ENCODE data around the gene HDGFL1. TPM values are rescaled to one million over a fixed set of nuclear protein-coding genes. Genes with fewer than 3 reads are reported as not detected.

HDGFL1 gene
- total and polyA plus RNA-seq, 12 donors = not detected

DNA sequence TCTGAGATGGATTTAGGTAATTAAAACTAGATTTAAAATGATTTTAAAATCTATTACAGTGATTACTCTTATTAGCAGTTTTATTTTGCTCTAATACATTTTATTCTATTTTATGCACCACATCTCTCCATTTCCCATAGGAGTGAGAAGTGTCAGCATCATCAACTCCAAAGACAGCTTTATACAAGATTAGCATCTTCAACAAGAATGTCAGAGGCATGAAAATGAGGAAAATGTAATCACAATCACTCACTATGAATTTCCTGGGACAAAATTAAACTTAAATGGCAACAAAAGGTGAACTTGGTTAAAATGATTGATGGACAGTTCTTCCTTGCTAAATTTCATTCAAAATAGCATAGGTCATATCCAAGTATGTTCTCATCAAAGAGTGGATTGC is 19.8 kb downstream of the HDGFL1 start:
- H3K27me3 ChIP-seq = no peaks in the 10 kb centered on the region
- no peak for DNase-seq
- no peaks in the 10 kb centered on the region for H3K36me3 ChIP-seq (replicated peaks in 1 of 2)
- no peak overlapping the region for H3K27ac ChIP-seq
- intact Hi-C loops (cut with DNase I) = no loop called here
- H3K4me1 ChIP-seq (replicated peaks in 1 of 2) = no peaks in the 10 kb centered on the region
- no peak for TF ChIP-seq POLR2A (IDR thresholded peaks at IDR 0.05)
- TF ChIP-seq, protein P1, sequence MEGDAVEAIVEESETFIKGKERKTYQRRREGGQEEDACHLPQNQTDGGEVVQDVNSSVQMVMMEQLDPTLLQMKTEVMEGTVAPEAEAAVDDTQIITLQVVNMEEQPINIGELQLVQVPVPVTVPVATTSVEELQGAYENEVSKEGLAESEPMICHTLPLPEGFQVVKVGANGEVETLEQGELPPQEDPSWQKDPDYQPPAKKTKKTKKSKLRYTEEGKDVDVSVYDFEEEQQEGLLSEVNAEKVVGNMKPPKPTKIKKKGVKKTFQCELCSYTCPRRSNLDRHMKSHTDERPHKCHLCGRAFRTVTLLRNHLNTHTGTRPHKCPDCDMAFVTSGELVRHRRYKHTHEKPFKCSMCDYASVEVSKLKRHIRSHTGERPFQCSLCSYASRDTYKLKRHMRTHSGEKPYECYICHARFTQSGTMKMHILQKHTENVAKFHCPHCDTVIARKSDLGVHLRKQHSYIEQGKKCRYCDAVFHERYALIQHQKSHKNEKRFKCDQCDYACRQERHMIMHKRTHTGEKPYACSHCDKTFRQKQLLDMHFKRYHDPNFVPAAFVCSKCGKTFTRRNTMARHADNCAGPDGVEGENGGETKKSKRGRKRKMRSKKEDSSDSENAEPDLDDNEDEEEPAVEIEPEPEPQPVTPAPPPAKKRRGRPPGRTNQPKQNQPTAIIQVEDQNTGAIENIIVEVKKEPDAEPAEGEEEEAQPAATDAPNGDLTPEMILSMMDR (IDR thresholded peaks at IDR 0.05) = no peak
- no peak overlapping the region for H3K4me3 ChIP-seq
- H3K9me3 ChIP-seq (replicated peaks in 1 of 3) = no peaks in the 10 kb centered on the region

DNA sequence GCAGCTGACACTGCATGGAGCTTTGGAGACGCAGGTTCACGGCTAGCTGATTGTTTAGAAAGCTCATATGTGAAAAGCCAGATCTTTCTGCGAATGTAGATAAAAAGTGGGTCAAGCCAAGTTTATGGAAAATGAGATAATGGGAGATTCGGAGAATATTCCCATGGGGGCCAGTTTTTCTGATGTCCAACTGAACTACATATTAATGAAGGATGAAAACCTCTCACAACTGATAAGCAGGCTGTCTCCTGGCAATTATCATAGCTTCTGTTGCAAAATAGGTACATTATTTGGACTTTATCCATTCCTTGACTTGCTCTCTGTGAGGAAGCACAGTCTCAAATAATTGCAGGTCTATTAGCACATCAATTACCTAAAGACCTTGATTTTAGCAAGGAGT is 21.1 kb downstream of the HDGFL1 start:
- Histone ChIP-seq H3K27ac (no peak overlapping the region), H3K27me3 (no peaks in the 10 kb centered on the region), H3K36me3 (replicated peaks in 1 of 2) (no peaks in the 10 kb centered on the region), H3K4me3 (no peak overlapping the region), H3K4me1 (replicated peaks in 1 of 2) (no peaks in the 10 kb centered on the region), H3K9me3 (replicated peaks in 1 of 3) (no peaks in the 10 kb centered on the region)
- DNase-seq = no peak
- 62 to 72% (median 69%) methylated on average over 4 of the region's 4 CpGs for WGBS, 4 donors
- TF ChIP-seq, protein P1 (IDR thresholded peaks at IDR 0.05) = no peak
- no peak for TF ChIP-seq POLR2A (IDR thresholded peaks at IDR 0.05)
- intact Hi-C loops (cut with DNase I) = no loop called here

DNA sequence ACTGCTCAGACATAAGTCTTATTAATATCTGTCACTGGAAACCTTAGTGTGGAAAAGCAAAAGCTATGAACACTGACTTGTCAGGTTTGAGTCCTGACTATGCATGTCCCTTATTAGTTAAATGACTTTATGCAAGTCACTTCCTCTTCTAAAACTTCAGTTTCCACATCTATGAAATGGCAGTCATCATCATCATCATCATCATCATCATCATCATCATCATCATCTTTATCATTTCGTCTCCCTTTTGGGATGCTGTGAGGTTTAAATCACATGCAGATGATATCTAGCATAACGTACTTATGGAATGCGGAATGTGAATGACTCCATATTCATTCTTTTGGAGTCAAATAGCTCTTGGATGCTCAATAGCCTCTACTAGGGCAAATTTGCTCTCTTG is 24.5 kb downstream of the HDGFL1 start:
- Histone ChIP-seq H3K27ac (no peak overlapping the region), H3K4me1 (replicated peaks in 1 of 2) (no peaks in the 10 kb centered on the region), H3K4me3 (no peak overlapping the region), H3K27me3 (no peaks in the 10 kb centered on the region), H3K9me3 (replicated peaks in 1 of 3) (no peaks in the 10 kb centered on the region), H3K36me3 (replicated peaks in 1 of 2) (no peaks in the 10 kb centered on the region)
- DNase-seq = no peak
- intact Hi-C loops (cut with DNase I) = no loop called here
- WGBS, 4 donors = 73 to 90% (median 80%) methylated on average over 3 of the region's 3 CpGs
- TF ChIP-seq, protein P1 (IDR thresholded peaks at IDR 0.05) = no peak
- TF ChIP-seq POLR2A (IDR thresholded peaks at IDR 0.05) = no peak

DNA sequence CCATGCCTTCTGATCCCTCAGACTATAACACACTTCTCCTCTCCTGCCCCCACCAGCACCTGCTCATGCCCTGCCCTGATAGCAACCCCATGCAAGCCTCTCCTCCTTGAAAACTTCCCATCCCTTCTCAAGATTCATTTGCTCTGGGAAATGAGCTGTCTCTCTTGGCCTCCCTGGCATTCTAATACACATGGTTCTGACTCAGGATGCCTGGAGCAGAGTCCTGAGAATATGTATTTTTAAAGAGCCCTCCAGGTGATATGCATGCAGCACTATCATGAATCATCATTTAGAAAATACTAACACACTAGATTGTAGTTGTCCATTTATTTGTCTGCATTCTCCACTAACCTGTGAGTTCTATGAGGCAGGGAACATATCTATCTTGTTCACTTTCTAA is 26.6 kb downstream of the HDGFL1 start:
- intact Hi-C loops (cut with DNase I) = no loop called here
- Histone ChIP-seq H3K36me3 (replicated peaks in 1 of 2) (no peaks in the 10 kb centered on the region), H3K27me3 (no peaks in the 10 kb centered on the region), H3K4me3 (no peak overlapping the region), H3K27ac (no peak overlapping the region), H3K4me1 (replicated peaks in 1 of 2) (no peaks in the 10 kb centered on the region), H3K9me3 (replicated peaks in 1 of 3) (no peaks in the 10 kb centered on the region)
- DNase-seq = no peak
- no peak for TF ChIP-seq POLR2A (IDR thresholded peaks at IDR 0.05)
- TF ChIP-seq, protein P1 (IDR thresholded peaks at IDR 0.05) = no peak
